Measurements from ENCODE around the gene FXYD7. TPM values are rescaled to one million over a fixed set of nuclear protein-coding genes. Genes with fewer than 3 reads are reported as not detected.

Gene FXYD7
- total RNA-seq, 3 donors from 2014 or later: 0.48 TPM; not detected in 2

DNA sequence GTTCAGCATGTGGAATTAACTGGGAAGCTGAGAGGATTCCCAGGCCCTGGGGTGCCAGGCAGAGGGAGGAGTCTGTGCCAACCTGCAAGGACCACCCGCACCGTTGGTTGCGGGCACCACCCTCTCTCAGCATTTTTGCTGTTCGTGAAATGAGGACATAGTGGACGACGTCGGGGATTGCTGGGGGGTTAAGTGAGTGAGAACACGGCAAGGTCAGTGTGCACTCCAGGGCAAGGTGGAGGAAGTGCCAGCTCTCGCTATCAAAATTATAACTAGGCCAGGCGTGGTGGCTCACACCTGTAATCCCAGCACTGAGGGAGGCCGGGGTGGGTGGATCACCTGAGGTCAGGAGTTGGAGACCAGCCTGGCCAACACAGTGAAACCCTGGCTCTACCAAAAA lies 25.3 kb upstream of the FXYD7 start:
- Mint-ChIP-seq H3K9me3 (no peaks in the 10 kb centered on the region), H3K36me3 (ENCODE audit: insufficient read depth) (no peaks in the 10 kb centered on the region), H3K4me3 (no peak overlapping the region), H3K4me1 (ENCODE audit: low read depth) (peaks cover 6% of the 10 kb centered on the region), H3K27me3 (ENCODE audit: low read depth) (peaks cover 4% of the 10 kb centered on the region)
- ATAC-seq: no peak
- DNase-seq: no peak

DNA sequence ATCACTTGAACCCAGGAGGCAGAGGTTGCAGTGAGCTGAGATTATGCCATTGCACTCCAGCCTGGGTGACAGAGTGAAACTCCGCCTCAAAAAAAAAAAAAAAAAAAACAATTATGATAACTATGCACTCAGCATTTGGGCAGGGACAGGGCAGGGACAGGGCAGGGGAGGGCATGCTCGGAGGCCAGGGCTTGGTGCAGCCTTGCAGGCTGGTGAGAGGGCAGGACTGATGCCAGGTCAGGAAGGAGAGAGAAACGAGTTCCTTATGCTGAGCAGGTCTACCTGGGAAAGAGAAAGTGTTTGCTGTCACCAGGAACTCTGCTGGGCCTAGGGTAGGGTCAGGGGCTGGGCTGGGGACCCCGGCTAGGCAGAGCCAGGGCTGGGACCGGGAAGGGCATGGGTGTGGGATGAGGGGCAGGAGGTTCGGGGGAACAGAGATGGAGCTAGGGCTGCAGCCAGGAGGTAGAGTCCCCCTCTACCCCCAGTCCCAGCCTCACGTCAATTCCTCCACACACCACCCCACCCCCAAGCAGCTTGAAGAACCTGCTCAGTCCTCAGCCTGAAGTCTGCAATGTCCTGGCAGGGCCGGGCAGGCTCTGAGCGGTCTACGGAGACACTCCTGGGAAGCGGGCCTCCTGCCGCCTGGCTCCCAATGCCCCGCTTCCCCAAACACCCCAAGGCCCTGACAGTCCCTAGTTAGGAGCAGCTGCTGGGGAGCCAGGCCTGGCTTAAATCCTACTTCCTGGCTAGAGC lies 24.6 kb upstream of the FXYD7 start:
- H3K27me3 Mint-ChIP-seq (ENCODE audit: low read depth): peaks cover 4% of the 10 kb centered on the region
- ATAC-seq (no peak), DNase-seq (no peak)
- peaks cover 6% of the 10 kb centered on the region for H3K4me1 Mint-ChIP-seq (ENCODE audit: low read depth)
- H3K36me3 Mint-ChIP-seq (ENCODE audit: insufficient read depth): no peaks in the 10 kb centered on the region
- H3K4me3 Mint-ChIP-seq: no peak overlapping the region
- no peaks in the 10 kb centered on the region for H3K9me3 Mint-ChIP-seq

GRCh38 chr19:35119091-35119490 lies 24.0 kb upstream of the FXYD7 start:
- Mint-ChIP-seq H3K9me3 (no peaks in the 10 kb centered on the region), H3K4me1 (ENCODE audit: low read depth) (peaks cover 10% of the 10 kb centered on the region), H3K36me3 (ENCODE audit: insufficient read depth) (no peaks in the 10 kb centered on the region), H3K27me3 (ENCODE audit: low read depth) (peaks cover 4% of the 10 kb centered on the region), H3K4me3 (no peak overlapping the region)
- ATAC-seq (no peak), DNase-seq (no peak)

- H3K4me1 Mint-ChIP-seq (ENCODE audit: low read depth): peaks cover 12% of the 10 kb centered on the region
Observed at GRCh38 chr19:35119578-35120155, 23.4 kb upstream of the FXYD7 start.

GRCh38 chr19:35120492-35120891 lies 22.6 kb upstream of the FXYD7 start:
- ATAC-seq (no peak), DNase-seq (no peak)
- H3K27me3 Mint-ChIP-seq (ENCODE audit: low read depth): peaks cover 4% of the 10 kb centered on the region

More at GRCh38 chr19:35119578-35120155, 23.4 kb upstream of the FXYD7 start:
- DNase-seq: no peak
- Mint-ChIP-seq H3K9me3 (no peaks in the 10 kb centered on the region), H3K27me3 (ENCODE audit: low read depth) (peaks cover 4% of the 10 kb centered on the region), H3K4me3 (no peak overlapping the region), H3K36me3 (ENCODE audit: insufficient read depth) (no peaks in the 10 kb centered on the region)
- ATAC-seq: no peak

DNA sequence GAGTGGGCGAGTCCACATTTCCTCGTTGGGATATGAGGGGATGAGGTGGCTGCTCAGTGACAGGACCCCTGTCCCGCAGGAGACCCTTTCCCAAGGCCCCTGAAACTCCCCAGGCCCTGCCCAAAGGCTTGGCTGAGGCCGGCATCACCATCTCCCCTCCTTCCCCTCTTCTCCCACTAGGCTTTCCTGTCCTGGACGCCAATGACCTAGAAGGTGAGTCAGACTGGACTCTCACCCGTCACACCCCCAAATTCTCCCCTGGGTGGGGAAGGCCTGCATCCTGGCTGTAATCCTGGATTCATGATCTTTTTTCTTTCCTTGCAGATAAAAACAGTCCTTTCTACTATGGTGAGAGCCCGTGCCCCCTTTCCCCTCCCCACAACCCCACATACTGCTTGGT lies 22.2 kb upstream of the FXYD7 start:
- no peaks in the 10 kb centered on the region for H3K9me3 Mint-ChIP-seq
- H3K27me3 Mint-ChIP-seq (ENCODE audit: low read depth): peaks cover 4% of the 10 kb centered on the region
- peaks cover 11% of the 10 kb centered on the region for H3K4me1 Mint-ChIP-seq (ENCODE audit: low read depth)
- DNase-seq (no peak), ATAC-seq (no peak)
- no peaks in the 10 kb centered on the region for H3K36me3 Mint-ChIP-seq (ENCODE audit: insufficient read depth)
- H3K4me3 Mint-ChIP-seq: no peak overlapping the region

More at GRCh38 chr19:35120492-35120891, 22.6 kb upstream of the FXYD7 start:
- no peaks in the 10 kb centered on the region for H3K36me3 Mint-ChIP-seq (ENCODE audit: insufficient read depth)
- peaks cover 11% of the 10 kb centered on the region for H3K4me1 Mint-ChIP-seq (ENCODE audit: low read depth)
- no peaks in the 10 kb centered on the region for H3K9me3 Mint-ChIP-seq
- no peak overlapping the region for H3K4me3 Mint-ChIP-seq

DNA sequence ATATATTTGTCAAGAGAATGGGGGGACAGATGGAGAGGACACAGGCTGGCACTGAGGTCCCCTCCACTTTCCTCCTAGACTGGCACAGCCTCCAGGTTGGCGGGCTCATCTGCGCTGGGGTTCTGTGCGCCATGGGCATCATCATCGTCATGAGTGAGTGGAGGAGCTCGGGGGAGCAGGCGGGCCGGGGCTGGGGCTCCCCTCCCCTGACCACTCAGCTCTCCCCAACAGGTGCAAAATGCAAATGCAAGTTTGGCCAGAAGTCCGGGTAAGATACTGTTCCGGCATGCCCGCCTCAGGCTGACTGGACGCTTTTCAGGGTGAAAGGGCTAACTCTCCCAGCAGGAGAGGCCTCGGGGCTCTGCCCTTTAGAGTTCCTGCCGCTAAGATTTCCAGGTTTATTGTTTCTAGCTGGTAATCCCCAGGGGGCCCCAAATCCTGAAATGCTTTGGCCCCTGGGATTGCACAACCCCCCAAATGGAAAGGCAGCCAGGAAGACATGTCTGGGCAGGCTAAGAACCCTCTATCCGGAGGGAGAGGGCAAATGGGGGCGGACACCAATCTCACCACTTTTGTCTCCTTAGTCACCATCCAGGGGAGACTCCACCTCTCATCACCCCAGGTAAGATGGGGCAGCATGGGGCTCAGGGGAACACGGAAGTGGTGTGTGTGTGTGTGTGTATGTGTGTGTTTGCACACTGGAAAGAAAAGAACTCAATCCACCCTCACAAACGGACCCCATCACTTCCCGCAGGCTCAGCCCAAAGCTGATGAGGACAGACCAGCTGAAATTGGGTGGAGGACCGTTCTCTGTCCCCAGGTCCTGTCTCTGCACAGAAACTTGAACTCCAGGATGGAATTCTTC lies 20.1 kb upstream of the FXYD7 start:
- Mint-ChIP-seq H3K4me1 (ENCODE audit: low read depth) (peaks cover 11% of the 10 kb centered on the region), H3K9me3 (no peaks in the 10 kb centered on the region), H3K4me3 (no peak overlapping the region), H3K27me3 (ENCODE audit: low read depth) (no peaks in the 10 kb centered on the region), H3K36me3 (ENCODE audit: insufficient read depth) (no peaks in the 10 kb centered on the region)
- no peak for ATAC-seq
- no peak for DNase-seq

DNA sequence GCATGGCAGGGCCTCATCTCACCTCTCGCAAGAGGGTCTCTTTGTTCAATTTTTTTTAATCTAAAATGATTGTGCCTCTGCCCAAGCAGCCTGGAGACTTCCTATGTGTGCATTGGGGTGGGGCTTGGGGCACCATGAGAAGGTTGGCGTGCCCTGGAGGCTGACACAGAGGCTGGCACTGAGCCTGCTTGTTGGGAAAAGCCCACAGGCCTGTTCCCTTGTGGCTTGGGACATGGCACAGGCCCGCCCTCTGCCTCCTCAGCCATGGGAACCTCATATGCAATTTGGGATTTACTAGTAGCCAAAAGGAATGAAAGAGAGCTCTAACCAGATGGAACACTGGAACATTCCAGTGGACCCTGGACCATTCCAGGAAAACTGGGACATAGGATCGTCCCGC lies 19.5 kb upstream of the FXYD7 start:
- peak overlapping the region; percentile 81 for H3K4me3 Mint-ChIP-seq
- DNase-seq: no peak
- H3K9me3 Mint-ChIP-seq: no peaks in the 10 kb centered on the region
- no peak for ATAC-seq
- no peaks in the 10 kb centered on the region for H3K27me3 Mint-ChIP-seq (ENCODE audit: low read depth)
- H3K36me3 Mint-ChIP-seq (ENCODE audit: insufficient read depth): no peaks in the 10 kb centered on the region
- H3K4me1 Mint-ChIP-seq (ENCODE audit: low read depth): peaks cover 11% of the 10 kb centered on the region

- Mint-ChIP-seq H3K27me3 (ENCODE audit: low read depth) (no peaks in the 10 kb centered on the region), H3K36me3 (ENCODE audit: insufficient read depth) (no peaks in the 10 kb centered on the region), H3K4me3 (peak overlapping the region; percentile 81), H3K9me3 (no peaks in the 10 kb centered on the region), H3K4me1 (ENCODE audit: low read depth) (peaks cover 11% of the 10 kb centered on the region)
- ATAC-seq (peak; percentile 95 to 98), DNase-seq (peak; percentile 82)
Observed at GRCh38 chr19:35124098-35125060, 18.7 kb upstream of the FXYD7 start.

GRCh38 chr19:35125270-35125717 lies 17.8 kb upstream of the FXYD7 start:
- Mint-ChIP-seq H3K9me3 (no peaks in the 10 kb centered on the region), H3K36me3 (ENCODE audit: insufficient read depth) (no peaks in the 10 kb centered on the region), H3K27me3 (ENCODE audit: low read depth) (no peaks in the 10 kb centered on the region), H3K4me3 (no peak overlapping the region), H3K4me1 (ENCODE audit: low read depth) (peaks cover 11% of the 10 kb centered on the region)
- no peak for ATAC-seq
- DNase-seq: no peak

DNA sequence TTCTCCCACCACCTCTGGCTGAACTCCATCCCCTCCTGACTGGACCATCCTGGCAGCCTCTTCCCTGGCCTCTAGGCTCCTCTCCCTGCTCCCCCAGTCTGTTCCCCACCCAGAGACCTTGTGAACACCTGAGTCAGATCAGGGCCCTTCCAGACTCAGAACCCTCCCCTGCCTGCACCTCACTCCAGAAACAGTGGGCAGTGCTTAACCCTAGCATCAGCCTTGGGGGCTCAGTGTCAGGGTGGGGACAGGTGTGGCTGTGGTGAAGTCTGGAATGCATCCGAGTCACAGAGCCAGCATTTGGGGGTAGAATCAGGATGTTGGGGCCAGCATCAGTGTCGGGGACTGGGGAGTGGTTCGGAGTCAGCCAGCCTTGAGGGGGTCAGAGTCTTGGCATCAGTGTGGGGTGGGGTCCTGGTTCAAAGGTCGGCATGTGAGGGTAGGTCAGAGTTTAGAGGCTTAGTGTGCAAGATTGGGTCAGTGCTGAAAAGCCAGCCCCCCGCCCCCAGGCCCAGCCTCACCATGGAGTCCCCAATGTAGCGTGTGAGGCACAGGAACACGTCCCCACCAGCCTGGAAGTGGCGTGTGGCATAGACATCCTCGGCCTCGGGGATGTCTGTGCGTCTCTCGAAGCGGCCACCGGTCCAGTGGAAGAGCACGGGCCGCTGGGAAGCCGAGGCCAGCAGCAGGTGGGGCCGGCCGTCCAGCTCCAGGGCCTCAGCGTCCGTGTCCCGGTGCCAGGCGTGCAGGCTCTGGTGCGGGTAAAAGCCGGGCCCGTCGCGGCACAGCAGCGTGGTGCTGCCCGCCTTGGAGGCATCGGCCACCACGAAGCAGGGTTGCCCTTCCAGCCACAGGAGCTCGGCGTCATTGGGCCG lies 17.1 kb upstream of the FXYD7 start:
- H3K4me1 Mint-ChIP-seq (ENCODE audit: low read depth): peaks cover 11% of the 10 kb centered on the region
- H3K9me3 Mint-ChIP-seq: no peaks in the 10 kb centered on the region
- ATAC-seq: no peak
- no peak for DNase-seq
- no peaks in the 10 kb centered on the region for H3K36me3 Mint-ChIP-seq (ENCODE audit: insufficient read depth)
- no peak overlapping the region for H3K4me3 Mint-ChIP-seq
- H3K27me3 Mint-ChIP-seq (ENCODE audit: low read depth): no peaks in the 10 kb centered on the region

GRCh38 chr19:35126624-35126959 lies 16.5 kb upstream of the FXYD7 start:
- peaks cover 11% of the 10 kb centered on the region for H3K4me1 Mint-ChIP-seq (ENCODE audit: low read depth)
- H3K36me3 Mint-ChIP-seq (ENCODE audit: insufficient read depth): no peaks in the 10 kb centered on the region
- no peaks in the 10 kb centered on the region for H3K9me3 Mint-ChIP-seq
- DNase-seq (no peak), ATAC-seq (no peak)
- H3K27me3 Mint-ChIP-seq (ENCODE audit: low read depth): no peaks in the 10 kb centered on the region
- no peak overlapping the region for H3K4me3 Mint-ChIP-seq

GRCh38 chr19:35127871-35128270 lies 15.2 kb upstream of the FXYD7 start:
- Mint-ChIP-seq H3K9me3 (no peaks in the 10 kb centered on the region), H3K4me1 (ENCODE audit: low read depth) (peaks cover 11% of the 10 kb centered on the region), H3K4me3 (no peak overlapping the region), H3K27me3 (ENCODE audit: low read depth) (no peaks in the 10 kb centered on the region), H3K36me3 (ENCODE audit: insufficient read depth) (no peaks in the 10 kb centered on the region)
- DNase-seq (no peak), ATAC-seq (no peak)

Data from activated T-cell treated with anti-CD3 and anti-CD28 coated beads, Interleukin-2, amount 50 U/mL, for 4 hours (primary cell).